GM21737 (cell line): ENCODE data around the gene CPED1.

Experiments used
- ATAC-seq: cut with Tn5 transposase; IDR thresholded peaks from one replicate; pipeline ENCODE4 v1.9.1; 2021; ENCODE audit warnings: mild to moderate bottlenecking, moderate library complexity; ENCODE audit not compliant: unreplicated experiment

CPED1 gene

GRCh38 chr7:120988591-120989256 lies at the start of gene CPED1:
TSS of gene CPED1 (plus strand) at chr7:120988711. CDS start at chr7:120989622, 911 bp downstream.
- peak; percentile 50 for ATAC-seq

- no peak for ATAC-seq
These were observed 49.2 kb upstream of the CPED1 start for GRCh38 chr7:120939345-120939744.

- ATAC-seq = no peak
These were observed 47.4 kb upstream of the CPED1 start for GRCh38 chr7:120941064-120941463.

GRCh38 chr7:120941856-120942255 lies 46.7 kb upstream of the CPED1 start:
- no peak for ATAC-seq

GRCh38 chr7:120942861-120943260 lies 45.6 kb upstream of the CPED1 start:
- no peak for ATAC-seq

GRCh38 chr7:120944826-120945562 lies 43.5 kb upstream of the CPED1 start:
- ATAC-seq = no peak

- ATAC-seq = no peak
These were observed 40.5 kb upstream of the CPED1 start for GRCh38 chr7:120947980-120948379.

- no peak for ATAC-seq
These were observed 39.1 kb upstream of the CPED1 start for GRCh38 chr7:120949393-120949911.

GRCh38 chr7:120949998-120950538 lies 38.4 kb upstream of the CPED1 start:
- no peak for ATAC-seq

GRCh38 chr7:120950539-120951308 lies 37.8 kb upstream of the CPED1 start, which contains the start of gene ING3:
TSS of gene ING3 (plus strand) at chr7:120950777. CDS start at chr7:120950897, 120 bp downstream.
- peak; percentile 94 for ATAC-seq

- no peak for ATAC-seq
These were observed 37.2 kb upstream of the CPED1 start for GRCh38 chr7:120951309-120951699.

GRCh38 chr7:120951826-120952225 lies 36.7 kb upstream of the CPED1 start:
- no peak for ATAC-seq

GRCh38 chr7:120955577-120956149 lies 32.8 kb upstream of the CPED1 start:
- peak; percentile 33 for ATAC-seq

GRCh38 chr7:120959929-120960484 lies 28.5 kb upstream of the CPED1 start:
- no peak for ATAC-seq

- ATAC-seq = no peak
These were observed 27.8 kb upstream of the CPED1 start for GRCh38 chr7:120960714-120961113.

GRCh38 chr7:120961638-120962173 lies 26.8 kb upstream of the CPED1 start:
- ATAC-seq = no peak

- no peak for ATAC-seq
These were observed 24.4 kb upstream of the CPED1 start for GRCh38 chr7:120964088-120964487.

- ATAC-seq = no peak
These were observed 21.6 kb upstream of the CPED1 start for GRCh38 chr7:120966961-120967360.

- ATAC-seq = no peak
These were observed 14.7 kb upstream of the CPED1 start for GRCh38 chr7:120973849-120974248.
